Muscle of arm (tissue), 12 donors: ENCODE data around the gene GAB4. TPM values are rescaled to one million over a fixed set of nuclear protein-coding genes. Genes with fewer than 3 reads are reported as not detected.

ENCODE experiments used
- DNase-seq: peaks from one replicate; pipeline ENCODE4 v3.0.0-alpha.2; 2013
- polyA plus RNA-seq, 12 donors: library from polyadenylated mRNA; unstranded; fragments of 120-200 nt; gene quantifications; one replicate each; pipeline ENCODE4 v1.2.1, GENCODE V29; 2013; ENCODE audit not compliant: insufficient read length in 12 of 12

Gene GAB4
- polyA plus RNA-seq, 12 donors: 0.07 TPM; not detected in 11

GRCh38 chr22:16989915-16990314, 18.1 kb downstream of the GAB4 start:
- no peak for DNase-seq

GRCh38 chr22:16988257-16988656, 19.8 kb downstream of the GAB4 start:
- no peak for DNase-seq

GRCh38 chr22:16987822-16988221, 20.2 kb downstream of the GAB4 start:
- no peak for DNase-seq

GRCh38 chr22:16975155-16975885, 32.7 kb downstream of the GAB4 start:
- DNase-seq: no peak

GRCh38 chr22:16974298-16975084, 33.5 kb downstream of the GAB4 start:
- DNase-seq: no peak

- no peak for DNase-seq
These were observed 34.3 kb downstream of the GAB4 start for GRCh38 chr22:16973591-16974297.

GRCh38 chr22:16972311-16972710, 35.7 kb downstream of the GAB4 start:
- DNase-seq: no peak

- no peak for DNase-seq
These were observed 37.6 kb downstream of the GAB4 start for GRCh38 chr22:16970446-16970845.

- no peak for DNase-seq
These were observed 38.3 kb downstream of the GAB4 start for GRCh38 chr22:16969508-16970327.

- no peak for DNase-seq
These were observed 39.8 kb downstream of the GAB4 start for GRCh38 chr22:16968218-16968595.

- no peak for DNase-seq
These were observed 40.4 kb downstream of the GAB4 start for GRCh38 chr22:16967453-16968217.

GRCh38 chr22:16966251-16966650, 41.8 kb downstream of the GAB4 start:
- DNase-seq: no peak

GRCh38 chr22:16965560-16965959, 42.5 kb downstream of the GAB4 start:
- no peak for DNase-seq

GRCh38 chr22:16965083-16965482, 42.9 kb downstream of the GAB4 start:
- no peak for DNase-seq

GRCh38 chr22:16964366-16964765, 43.7 kb downstream of the GAB4 start:
- no peak for DNase-seq

GRCh38 chr22:16963189-16963945, 44.7 kb downstream of the GAB4 start:
- no peak for DNase-seq

- DNase-seq: no peak
These were observed 45.5 kb downstream of the GAB4 start for GRCh38 chr22:16962501-16962900.

GRCh38 chr22:16961477-16962186, 46.4 kb downstream of the GAB4 start:
- DNase-seq: no peak

GRCh38 chr22:16960884-16961249, 47.2 kb downstream of the GAB4 start:
- no peak for DNase-seq
